Jurkat, Clone E6-1 (cell line): ENCODE data around the gene SLC38A4.

Experiments
- DNase-seq: peaks from one replicate; pipeline ENCODE4 v3.0.0-alpha.2; 2011; ENCODE audit warnings: low read depth, low spot score
- H3K4me3 ChIP-seq: 2 replicates; pipeline ENCODE4 v1.5.1; 2011; ENCODE audit warnings: mild to moderate bottlenecking, low read length, control low read depth, moderate library complexity

SLC38A4 gene

DNA sequence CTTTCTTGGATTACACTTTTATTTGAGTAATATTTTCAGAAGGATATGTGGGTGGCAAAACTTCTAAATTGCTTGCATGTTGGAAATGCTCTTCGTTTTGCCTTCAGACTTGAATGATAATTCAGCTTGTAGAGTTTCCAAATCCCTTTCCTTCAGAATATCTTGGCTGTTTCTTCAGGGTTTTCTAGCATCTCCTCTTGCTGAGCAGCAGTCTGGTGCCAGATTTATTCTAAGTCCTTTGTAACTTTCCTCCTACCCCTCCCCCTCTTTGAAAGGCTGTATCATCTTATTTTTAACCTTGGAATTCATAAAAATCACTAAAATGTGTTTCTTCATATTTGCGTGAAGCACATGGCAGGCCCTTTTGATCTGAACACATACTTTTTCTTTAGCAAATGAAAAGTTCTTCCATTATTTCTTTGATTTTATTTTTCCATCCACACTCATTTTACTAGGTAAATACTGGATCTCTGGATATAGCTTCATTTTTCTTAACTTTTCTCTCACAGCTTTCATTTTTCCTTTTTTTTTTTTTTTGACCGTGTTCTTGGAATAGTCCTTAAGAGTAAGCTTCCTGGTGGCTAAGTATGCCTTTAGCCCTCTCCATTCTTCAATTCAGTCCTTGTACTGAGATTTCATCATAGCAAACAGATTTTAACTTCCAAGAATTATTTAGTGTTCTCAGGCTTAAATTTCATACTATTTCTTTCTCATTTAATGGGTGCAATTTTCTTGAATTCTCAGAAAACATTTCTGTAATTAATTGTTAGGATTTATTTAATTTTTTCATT lies 102.0 kb downstream of the SLC38A4 start:
- H3K4me3 ChIP-seq, result no peak overlapping the region
- DNase-seq, result no peak

DNA sequence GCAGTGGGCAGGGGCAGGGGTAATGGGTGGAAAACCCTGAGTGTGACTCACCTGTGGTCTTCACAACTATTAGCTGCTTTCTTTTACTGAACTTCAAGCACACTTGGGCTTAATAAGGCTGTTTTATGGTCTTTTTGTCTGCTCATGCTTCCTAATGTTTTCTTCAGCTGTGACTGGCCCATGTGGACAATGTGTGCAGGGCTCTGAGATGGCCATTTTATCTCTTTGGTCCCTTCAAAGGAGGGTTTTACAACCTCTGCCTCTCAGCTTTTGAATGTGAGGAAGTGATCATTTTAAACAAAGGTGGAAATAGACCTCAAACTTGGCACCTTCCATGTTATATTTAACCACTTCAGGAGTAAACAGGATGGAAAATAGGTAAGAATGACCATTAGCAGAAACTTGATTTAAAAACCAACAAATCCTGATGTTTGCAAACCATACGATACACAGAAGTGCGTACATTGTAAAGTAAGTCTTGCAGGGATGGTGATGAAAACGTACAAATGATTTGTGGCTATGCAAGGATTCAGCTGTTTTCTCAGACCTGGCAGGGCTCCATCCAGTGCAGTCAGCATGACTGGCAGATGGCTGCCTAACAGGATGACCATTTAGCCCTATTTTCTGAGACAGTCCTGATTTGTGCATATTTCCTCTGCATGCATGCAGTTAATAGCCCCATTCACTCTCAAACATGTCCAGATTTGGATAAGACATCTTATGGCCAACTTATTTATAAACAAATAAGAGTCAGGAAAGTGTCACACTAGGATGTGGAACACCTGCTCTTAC lies 103.2 kb downstream of the SLC38A4 start:
- H3K4me3 ChIP-seq, result no peak overlapping the region
- DNase-seq, result no peak

DNA sequence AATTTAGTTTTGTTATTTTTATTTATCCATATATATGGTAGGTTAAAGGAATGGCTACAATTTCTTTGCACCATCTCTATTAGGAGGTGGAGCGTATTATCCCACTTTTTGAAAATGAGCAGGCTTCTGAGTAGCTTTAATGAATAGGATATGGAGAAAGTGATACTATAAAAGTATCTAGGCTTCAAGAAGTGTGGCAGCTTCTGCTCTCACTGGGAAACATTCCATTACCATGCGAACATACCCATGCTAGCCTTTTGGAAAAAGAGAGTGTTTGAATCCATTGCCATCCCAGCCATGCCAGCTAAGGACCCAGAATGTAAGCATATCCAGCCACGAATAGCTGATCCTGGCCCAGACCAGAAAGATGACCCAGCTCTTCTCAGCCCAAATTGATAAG lies 107.3 kb downstream of the SLC38A4 start:
- DNase-seq, result no peak
- no peak overlapping the region for H3K4me3 ChIP-seq

DNA sequence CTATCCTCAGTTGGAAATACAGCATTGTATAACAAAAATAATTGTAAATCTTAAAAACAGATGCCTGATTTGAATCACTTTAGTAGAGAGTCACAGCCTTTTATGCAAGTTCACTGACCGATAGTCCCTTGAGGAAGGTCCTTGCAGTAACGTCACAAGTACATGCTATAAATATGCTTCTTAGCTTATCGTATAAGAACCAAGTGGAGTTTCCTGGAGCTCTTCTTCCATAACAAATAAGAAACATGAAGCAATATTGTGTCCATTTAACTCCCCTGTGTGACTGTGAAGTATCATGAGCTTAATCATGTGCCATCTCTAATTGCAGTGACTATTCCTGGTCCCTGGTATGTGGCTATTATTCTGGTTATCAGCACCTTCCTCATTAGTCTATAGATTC lies 107.9 kb downstream of the SLC38A4 start:
- DNase-seq, result no peak
- H3K4me3 ChIP-seq, result no peak overlapping the region

DNA sequence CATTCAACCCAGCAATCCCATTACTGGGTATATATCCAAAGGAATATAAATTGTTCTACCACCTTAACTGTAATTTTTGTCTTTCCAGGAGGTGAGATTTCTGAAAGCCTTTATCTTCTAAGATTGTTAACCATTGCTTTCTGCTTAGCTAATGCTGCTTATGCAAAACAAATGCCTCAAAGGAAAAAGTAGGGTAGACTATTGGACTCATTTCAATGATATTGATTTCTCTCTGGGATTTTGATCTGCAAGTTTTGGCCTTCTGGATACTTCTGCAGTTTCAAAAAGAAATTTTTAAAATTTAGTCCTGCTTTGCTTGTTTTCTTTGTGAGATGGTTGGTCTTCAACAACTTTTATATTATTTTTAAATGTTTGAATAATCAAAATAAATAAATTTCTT lies 108.6 kb downstream of the SLC38A4 start:
- no peak for DNase-seq
- H3K4me3 ChIP-seq, result no peak overlapping the region
